Stimulated activated CD8-positive, alpha-beta memory T cell treated with anti-CD3 and anti-CD28 coated beads, Interleukin-7, amount 100 ng/mL, for 48 hours (primary cell): Measurements from ENCODE around the gene ANKH.
"Not testable (repeated sequence)": the region's sequence is repeated elsewhere in the genome, so short reads cannot be mapped to it uniquely, and the experiment has no call there.

Experiments
- DNase-seq, 2 donors: peaks; one replicate each; pipeline ENCODE4 v3.0.0-alpha.2; 2020; ENCODE audit warnings: low read depth in 1 of 2; ENCODE audit errors: extremely low read depth in 1 of 2

Gene ANKH

DNA sequence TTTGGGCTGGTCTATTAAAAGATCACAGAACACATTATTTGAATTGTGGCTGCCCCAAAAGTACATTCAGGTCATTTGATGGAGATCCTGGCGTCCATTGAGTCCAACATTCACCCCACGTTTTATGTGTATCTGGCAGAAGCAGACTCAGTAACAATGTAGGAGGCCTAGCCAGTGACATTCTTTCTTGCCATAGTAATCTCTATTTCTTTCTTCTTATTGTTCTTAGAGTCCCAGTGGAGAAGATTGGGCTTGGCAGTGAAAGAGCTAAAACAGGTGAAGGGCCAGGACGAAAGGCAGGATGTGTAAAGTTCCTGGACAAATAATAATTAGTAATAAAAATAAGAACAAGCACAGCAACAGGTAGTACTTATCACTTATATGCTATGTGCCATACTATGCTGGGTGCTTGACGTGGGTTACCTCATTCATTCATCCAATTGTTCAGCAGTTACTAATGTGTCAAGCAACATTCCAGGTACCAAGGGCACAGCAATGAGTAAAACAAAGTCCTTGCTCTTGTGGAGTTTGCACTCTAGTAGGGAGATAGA lies 12.6 kb upstream of the ANKH start:
- DNase-seq: no peak

DNA sequence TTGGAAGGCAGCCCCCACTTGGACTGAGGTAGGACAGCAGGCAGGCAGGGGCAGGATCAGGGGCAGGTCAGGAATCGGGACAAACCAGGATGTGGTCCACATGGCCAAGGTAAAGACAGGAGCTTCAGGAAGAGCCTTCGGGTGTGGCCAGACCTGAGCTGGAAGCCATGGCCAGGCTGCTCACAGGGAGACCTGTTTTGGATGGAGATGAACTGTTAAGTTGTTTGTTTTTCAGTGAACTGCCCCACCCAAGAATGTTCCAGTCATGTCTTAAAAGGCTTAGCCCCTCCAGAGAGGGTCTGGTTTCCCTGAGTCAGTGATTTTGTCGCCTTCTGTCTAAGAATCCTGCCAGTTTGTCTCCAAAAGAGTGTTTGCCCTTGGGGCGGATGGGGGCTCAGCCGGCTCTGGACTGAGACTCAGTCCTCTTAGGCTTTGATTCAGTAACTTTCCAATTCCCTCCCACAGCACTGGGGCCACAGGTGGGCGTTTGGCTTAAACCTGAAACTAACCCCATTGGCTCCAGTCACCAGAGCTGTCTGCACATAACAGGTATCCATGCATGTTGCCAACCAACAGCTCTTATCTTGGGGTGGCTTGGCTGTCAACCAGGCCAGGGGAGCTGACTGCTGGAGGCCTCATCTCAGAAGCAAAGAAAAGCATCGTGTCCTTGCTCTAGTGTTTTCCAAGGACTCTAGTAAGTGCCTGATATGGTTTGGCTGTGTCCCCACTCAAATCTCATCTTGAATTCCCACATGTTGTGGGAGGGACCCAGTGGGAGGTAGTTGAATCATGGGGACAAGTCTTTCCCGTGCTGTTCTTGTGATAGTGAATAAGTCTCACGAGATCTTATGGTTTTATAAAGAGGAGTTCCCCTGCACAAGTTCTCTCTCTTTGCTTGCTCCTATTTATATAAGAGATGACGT lies 11.3 kb upstream of the ANKH start:
- no peak for DNase-seq

DNA sequence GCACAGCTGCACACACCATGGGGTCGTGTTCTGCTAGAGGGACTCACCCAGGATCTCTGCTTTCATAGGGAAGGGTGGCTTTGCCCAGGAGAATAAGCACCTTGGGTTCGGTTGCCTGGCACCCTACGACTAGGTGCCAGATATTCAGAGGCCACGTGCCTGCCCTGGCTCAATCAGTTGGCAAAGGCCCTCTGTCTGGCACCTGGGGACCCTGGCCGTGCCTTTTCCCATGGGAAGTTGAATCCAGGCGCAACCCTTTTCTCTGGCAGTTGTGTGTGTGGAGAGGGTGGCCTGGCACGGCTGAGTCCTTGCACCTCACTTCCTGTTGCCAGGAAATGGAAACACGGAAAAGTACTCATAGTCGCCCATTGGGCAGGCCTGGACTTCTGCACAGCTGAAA lies 10.2 kb upstream of the ANKH start:
- no peak for DNase-seq

DNA sequence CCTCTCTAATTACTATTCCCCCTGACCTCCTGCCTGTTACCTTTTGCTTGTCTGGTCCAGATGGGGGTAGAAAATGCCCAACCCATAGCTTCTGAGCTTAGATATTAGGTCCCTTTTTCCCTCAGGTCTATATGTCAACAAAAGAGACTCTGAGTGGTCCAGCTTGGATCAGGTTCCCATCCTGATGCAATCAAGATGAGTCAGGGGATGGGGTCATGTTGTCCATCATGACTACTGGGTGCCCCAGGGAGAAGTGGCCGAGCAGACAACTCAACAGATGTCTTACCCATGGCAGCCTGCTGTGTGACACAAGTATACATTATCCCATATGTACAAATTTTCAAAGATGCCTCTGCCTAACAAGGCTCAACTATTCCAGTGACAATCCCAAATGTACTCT lies 9.1 kb upstream of the ANKH start:
- DNase-seq: no peak

DNA sequence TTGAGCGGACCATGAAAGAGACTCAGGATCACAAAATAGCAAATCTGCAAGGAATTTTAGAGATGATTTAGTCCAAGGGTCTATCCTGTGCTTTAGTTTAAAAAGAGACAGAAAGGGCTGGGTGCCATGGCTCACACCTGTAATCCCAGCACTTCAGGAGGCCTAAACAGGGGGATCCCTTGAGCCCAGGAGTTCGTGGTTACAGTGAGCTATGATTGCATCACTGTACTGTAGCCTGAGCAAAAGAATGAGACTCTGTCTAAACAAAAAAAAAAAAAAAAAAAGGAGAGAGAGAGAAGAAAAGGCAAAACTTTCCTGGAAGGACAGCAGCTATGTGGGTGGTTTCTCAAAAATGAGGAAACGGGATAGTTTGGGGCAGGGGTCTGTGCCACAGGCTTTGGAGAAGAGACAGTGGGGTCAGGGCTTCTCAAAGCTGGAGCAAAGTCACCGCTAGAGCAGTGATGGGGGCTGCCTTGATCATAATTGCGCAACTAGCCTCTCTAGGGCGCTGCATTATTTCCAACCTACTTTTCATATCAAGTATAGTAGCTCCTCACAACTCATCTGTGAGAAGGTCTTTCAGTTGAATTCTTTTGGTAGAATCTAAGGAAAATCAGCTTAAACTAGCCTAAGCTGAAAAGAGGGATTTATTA lies 8.5 kb upstream of the ANKH start:
- no peak for DNase-seq

DNA sequence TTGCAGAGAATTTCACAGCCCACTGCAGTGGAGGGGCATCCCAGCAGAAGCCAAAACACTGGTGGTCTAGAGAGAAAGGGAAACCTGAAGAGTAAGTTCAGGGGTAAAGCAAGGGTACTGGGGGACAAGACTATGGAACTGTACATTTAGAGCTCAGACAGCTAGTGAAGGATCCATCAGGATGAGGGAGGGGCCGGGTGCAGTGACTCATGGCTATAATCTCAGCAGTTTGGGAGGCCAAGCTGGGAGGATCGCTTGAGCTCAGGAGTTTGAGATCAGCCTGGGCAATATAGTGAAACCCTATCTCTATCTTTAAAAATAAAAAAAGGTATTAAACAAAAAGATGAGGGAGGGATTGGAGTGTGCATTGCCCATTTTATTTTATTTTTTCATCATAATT lies 7.8 kb upstream of the ANKH start:
- DNase-seq: no peak

DNA sequence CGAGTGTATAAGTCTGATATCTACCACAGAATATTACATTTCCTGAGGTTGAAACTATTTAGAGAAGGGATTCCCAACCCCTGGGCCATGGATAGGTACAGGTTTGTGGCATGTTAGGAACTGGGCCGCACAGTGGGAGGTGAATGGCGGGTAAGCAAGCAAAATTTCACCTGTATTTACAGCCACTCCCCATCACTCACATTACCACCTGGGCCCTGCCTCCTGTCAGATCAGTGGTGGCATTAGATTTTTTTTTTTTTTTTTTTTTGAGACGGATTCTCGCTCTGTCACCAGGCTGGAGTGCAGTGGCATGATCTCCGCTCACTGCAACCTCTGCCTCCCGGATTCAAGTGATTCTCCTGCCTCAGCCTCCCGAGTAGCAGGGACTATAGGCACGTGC lies 6.6 kb upstream of the ANKH start:
- not testable (repeated sequence) for DNase-seq

DNA sequence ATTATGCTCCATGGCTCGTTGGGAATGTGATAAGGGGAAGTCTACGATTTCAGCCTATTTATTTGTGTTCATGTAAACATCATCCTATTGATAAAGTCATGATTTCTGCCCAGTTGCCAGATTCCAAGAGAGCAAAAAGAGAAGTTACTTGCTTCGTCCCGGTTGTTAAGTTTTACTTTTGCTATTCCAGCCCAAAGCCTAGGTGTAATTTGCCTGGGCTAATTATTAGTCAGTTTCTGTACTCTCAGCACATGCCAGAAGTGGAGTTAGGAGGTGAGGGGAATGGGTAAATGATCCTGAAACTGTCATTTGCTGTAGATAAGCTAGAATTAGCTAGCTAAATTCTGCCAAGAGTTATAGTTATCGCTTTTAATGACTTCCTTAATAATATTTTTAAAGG lies 4.5 kb upstream of the ANKH start:
- DNase-seq: no peak

DNA sequence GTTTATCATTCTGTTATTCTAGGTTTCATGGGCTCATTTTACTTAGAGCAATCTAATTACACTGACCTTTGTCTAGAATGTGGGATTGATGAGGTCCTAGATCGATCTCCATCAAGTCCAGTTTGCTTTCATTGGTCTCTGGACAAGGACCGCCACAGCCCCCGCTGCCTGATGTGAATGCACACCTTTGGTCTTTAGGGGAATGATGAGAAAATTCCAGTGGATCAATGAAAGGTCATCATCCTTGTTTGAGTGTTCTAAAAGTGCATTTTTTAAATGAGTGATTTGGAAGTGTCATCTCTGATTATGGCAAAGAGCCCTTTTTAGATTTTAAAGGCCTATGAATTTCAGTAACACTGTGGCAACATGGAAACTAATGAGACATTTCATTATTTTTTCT lies 2.2 kb upstream of the ANKH start:
- no peak for DNase-seq

DNA sequence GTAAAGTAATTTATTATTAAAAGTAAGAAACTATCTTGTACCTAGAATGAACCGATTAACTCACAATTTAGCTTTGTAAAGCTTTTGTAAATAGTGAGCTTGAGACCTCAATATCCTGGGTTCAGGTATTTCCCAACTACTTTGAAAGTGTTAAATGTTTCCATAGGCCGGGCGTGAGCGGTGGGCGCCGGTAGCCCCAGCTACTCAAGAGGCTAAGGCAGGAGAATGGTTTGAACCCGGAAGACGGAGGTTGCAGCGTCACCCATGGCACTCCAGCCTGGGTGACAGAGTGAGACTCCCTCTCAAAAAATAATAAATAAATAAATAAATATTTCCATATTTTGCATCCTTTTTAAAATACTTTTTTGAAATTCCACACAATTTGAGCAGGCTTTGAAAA lies 1.5 kb upstream of the ANKH start:
- DNase-seq: peak in 1 of 2 donors; percentile 7

DNA sequence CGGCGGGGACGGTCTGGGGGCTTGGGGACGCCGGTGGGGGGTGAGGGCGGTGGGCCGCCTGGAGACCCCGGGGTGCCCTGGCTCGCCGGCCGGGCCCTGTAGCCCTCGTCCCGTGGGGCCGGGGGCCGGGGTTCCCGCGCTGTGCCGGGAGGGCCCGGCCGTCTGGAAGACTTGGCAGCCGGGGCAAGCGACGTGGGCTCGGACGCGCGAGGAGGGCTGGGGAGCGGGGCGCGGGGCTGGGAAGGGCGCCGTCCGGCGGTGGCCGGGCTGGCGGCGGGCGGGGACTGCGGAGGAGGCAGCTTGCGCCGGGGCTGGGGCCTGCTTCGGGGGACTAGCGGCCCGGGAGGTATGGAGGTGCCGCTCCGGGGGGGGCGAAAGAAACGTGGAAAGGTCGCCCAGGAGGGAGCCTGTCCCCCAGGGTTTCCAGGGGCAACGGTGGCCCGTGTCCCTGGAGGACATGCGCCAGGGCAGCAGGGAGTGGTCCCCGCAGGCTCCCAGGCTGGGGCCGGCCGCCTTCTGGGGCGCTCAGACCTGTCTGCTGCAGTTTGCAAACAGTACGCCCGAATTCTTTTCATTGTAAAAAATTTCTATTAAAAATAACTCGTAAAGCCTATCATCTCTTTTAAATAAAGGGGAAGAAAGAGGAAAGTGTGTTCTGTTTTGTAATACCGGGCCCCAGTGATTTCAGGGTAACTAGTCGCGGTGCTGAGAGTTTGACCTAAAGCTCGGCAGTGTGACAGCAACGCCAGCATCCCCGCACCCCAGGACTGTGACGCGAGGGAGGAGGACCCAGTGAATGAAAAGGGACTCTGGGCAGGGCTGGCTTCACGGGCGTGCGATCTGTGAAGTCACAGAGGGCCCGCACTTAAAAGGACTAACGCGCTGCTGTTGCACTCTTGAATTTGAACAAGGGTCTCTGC lies 752 bp upstream of the ANKH start:
- peak; percentile 43 to 68 for DNase-seq

DNA sequence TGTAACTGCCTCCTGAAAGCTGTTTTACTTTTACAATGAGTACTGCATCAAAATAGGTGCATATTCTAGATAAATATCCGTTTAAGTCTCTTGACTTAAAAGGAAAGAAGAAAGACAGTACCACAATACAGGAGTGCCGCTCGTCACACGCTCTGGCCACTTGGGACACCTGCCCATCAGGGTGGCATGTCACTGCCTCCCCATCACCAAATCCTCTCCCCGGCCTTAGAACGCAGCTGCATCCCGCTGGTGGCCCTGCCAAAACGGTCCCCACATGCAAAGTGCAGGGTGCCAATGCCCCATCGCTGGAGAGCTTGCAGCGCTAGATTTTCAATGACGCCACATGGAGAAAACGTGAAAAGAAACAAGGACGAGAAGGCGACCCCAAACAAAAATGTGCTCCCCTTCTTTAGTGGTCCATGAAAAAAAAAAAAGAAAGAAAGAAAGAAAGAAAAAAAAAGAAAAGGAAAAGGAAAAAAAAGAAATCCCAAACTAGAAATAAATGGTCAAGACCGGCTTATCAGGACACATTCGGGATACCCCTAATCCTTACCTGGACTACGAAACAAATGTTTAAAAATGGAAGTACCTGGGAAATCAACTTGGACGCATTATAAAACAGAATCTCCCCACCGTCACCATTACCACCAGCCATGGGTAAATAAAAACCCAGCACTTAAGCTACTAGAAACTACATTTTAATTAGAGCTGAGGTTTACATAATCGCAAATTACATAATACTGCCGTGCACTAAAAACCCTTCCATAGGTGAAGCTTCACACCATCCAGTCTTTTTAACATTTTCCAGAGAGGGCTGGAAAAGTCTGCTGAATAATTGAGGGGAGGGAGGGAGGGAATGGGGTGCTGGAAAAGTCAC lies 1.0 kb downstream of the ANKH start:
- DNase-seq: peak in 1 of 2 donors; percentile 61

DNA sequence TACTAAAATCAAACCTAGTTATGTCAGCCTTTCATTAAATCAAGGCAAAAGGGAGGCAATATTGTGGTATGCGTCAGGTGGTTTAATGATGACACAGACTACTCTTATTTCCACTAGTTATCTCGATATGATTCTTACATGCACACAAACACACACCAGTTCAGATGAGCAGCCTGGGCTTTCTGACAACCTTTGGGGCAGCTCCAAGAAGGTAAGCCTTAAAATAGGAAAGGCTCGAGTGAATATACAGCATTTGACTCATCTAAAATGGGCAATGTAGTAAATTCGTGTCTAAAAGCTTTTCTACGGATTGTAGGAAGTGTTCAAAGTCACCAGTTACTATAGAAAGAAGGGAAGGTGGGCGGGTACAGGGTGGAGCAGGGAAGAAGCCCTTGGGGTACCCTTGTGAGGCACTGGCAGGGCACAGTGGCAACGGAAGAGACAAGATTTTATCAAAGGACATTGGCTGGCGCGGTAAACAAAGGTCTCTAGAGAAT lies 1.9 kb downstream of the ANKH start:
- peak in 1 of 2 donors; percentile 25 for DNase-seq

DNA sequence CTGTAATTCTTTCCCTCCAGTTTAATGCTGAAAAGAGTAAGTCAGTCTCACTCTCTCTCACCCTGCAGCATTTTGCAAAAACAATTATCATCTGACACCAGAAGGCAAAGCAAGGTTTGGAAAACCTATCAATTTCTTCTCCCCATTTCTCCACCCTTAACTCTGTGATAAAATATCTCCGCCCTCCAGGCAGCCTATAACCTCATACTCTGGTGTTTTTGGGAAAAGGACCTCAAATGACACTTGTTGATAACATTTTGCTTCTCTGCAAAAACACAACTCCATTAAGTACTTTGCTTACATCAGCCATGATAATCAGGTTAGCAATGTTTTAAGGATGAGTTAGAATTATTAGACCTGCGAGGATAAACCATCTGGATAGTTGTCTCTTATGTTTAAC lies 2.3 kb downstream of the ANKH start:
- DNase-seq: no peak

DNA sequence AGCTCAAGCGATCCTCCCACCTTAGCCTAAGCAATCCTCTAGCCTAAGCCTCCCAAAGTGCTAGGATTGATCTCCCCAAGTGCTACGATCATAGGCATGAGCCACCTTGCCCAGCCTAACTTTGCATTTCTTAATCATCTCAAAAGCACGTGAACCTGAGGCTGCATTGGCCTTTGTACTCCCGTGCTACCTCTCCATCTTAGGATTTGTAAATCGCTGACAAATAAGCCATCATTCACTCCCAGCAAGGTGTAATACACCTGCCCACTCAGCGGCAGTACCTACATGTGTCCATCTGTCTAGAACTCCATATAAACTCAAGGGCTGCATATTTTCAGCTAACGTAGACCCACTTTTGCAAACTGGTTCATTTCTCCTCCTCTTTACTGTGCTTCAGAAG lies 2.8 kb downstream of the ANKH start:
- no peak for DNase-seq

DNA sequence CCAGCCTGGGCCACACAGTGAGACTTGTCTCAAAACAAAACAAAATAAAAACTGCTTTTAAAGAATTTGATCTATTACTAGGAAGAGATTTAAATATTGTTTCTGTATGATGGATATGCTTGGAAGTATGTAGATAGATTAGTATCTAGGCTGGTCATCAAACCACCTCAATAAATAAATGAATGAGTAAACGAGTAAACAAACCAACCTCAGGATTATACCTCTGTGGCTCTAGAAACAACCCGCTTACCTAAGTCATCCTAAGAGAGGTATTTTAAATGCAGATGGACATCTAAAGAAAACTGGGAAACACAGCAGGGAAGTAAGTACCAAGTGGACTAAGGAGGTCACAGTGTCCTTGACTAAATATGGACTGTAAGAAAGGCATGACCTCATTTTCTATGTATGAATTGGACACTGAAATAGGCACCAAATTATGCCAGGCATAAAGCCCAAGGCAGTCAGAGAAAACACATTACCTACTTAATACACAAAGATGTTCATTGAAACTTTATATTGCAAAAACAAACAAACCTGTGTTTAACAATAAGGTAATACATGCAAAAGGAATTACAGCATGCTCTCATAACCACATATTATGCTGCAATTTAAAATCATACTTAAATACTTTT lies 7.3 kb downstream of the ANKH start:
- DNase-seq: no peak

DNA sequence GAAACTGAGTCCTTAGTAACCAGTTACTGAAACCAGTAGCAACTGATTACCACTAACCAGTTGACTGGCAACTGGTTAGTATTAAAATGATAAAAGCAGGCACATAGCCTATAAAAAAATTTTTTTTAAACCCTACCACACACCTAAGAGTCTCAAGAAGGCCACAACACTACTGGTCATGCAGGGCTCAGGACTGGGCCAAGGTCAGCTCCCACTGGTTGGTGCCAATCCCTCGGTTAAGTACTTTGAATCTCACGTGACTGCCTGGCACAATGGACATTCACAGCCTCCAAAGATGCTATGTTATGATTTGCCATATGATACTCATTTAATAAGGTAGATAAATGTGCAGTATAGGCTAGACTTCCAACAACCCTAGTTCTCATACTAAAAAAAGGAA lies 8.5 kb downstream of the ANKH start:
- no peak for DNase-seq

DNA sequence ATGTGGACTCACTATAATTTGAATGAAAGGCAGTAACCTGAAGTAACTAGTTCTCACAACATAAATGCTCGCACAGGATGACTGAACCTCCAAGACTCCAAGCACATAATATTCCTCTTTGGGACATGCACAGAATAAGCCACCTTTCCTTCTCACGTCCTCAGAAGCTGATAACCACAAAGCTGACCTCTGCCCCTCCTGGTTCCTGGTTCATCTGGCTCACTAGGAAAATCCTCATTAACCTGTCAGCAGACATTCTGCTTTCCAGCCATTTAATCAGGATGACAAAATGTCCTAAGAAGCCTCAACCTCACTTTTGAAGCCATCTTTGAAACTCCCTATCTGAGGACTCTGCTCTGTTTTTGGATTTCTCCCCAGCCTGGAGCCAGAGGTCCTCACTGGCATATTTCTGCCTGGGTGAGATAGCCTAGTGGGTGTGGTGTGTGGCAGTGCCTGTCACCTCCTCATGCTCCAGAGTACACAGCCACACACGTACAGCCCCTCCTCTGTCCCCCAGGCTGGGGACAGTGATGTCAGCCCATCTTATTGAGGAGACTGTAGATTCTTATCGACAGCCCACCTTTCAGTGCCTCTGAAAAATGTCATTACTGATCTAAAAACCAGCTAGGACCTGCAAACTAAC lies 10.3 kb downstream of the ANKH start:
- no peak for DNase-seq

DNA sequence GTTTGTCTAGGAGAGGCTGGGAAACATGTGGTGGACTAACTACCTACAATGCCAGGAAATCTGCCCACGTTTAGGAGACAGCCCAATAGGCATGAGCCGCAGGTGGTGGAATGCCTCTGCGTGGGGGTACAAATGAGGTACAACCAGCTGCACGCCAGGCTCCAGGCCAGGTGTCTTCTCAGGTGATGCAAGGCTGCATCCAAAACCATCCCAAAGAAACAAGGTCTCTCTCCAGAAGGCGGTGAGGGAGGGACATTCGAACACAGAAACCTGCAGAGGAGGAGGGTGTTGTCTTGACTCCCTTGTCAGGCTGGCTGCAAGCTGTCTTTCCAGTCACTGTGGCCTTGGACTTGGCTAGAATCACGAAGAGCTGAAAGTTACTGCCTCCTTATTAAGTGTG lies 11.6 kb downstream of the ANKH start:
- DNase-seq: no peak
